Measurements from ENCODE around the gene CD274.

DNA sequence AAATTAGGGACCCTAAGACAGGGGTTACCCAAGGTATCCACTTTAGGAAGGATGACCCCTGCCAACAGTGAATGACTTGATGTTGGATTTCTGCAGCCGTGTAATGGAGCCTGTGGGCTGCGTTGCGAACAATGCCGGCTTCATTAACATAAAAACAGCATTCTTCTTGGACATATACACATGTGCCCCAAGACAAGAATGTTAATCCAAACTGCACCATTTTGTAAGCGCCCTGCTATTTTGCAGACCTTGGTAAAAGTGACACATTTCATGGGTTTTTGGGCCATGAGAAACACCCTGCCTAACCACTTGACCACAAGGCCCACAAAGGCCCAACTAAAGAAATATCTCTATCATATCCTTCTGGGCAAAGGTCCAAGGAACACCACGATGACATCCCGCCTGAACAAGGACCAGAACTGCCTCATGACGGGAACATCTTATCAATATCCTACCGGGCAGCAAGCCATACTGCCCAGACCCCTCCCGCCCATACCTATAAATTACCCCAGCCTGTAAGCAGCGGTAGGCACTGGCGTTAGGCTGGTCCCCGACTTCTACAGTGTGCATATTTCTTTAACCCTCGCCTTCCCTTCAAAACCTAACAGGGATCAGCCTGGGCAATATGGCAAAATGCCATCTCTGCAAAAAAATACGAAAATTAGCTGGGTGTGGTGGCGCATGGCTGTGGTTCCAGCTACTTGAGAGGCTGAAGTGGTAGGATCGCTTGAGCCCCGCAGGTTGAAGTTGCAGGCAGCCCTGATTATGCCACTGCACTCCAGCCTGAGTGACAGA is 50.3 kb downstream of the CD274 start:
- no peak for TF ChIP-seq CTCF (IDR thresholded peaks at IDR 0.05)
- peak in 1 of 3 donors; percentile 7 for TF ChIP-seq POLR2AphosphoS5 (IDR thresholded peaks at IDR 0.05)

Measured in stomach (tissue), 4 donors.